Fibroblast of pulmonary artery (primary cell): ENCODE results near the gene ZNF599.
A peak's percentile ranks its signal among the peaks of the same experiment; 100 is the strongest.
"Not testable (repeated sequence)": the region's sequence is repeated elsewhere in the genome, so short reads cannot be mapped to it uniquely, and the experiment has no call there.

Experiments used
- DNase-seq: peaks from one replicate; pipeline ENCODE4 v3.0.0-alpha.2; 2010; ENCODE audit warnings: low read depth
- H3K4me3 ChIP-seq: replicated peaks from 2 replicates; pipeline ENCODE4 v1.5.1; 2011; ENCODE audit warnings: low read depth, mild to moderate bottlenecking, control low read depth, low read length, moderate library complexity
- TF ChIP-seq, protein P1 (sequence below): IDR thresholded peaks from 2 replicates; pipeline ENCODE4 v1.5.1; 2011; ENCODE audit warnings: mild to moderate bottlenecking, control low read depth, low read length, inconsistent platforms; ENCODE audit errors: missing control alignments

Gene ZNF599

DNA sequence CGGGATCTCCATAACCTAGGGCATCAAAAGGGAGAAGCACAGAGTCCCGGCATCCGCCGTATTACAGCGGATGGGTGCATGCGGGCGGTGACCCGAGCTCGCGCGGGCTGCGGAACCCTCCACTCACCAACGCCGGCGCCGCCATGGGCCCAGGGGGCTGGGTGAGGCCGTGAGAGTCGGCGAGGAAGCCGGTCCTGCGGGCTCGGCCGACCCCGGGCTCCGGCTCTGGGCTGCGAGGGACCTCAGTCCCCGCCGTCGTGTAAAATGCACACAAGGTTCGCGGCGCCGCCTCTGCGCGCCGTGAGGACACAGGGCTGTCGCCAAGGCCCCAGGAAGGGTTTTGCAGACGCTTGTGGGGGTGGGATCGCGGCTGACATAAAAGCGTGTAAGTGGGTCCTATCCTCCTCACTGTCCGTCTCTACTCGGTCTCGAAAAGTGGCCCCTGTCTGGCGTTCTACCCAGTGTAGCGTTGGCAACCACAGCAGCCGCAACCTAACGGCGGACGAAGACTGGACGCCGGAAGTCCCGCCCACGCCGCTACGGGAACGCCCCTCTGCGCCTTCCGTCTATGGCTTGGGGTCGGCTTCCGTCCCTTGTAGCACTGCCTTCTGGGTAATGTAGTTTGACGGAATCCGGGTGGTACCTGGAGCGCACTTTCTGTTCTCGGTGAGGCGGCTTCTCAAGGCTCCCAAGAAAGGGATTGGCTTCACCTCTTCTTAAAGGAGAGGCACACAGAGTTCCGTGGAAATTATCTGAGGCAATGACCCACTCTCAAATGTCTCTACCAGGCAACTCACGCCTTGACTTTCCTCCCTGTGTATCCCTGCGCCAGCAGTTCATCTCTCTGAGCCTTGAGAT is at the start of gene ZNF599:
ZNF599 (minus strand) TSS at position 519 of the 858 bp plus-strand sequence; CDS start at position 145, 374 bp downstream.
- TF ChIP-seq, protein P1, sequence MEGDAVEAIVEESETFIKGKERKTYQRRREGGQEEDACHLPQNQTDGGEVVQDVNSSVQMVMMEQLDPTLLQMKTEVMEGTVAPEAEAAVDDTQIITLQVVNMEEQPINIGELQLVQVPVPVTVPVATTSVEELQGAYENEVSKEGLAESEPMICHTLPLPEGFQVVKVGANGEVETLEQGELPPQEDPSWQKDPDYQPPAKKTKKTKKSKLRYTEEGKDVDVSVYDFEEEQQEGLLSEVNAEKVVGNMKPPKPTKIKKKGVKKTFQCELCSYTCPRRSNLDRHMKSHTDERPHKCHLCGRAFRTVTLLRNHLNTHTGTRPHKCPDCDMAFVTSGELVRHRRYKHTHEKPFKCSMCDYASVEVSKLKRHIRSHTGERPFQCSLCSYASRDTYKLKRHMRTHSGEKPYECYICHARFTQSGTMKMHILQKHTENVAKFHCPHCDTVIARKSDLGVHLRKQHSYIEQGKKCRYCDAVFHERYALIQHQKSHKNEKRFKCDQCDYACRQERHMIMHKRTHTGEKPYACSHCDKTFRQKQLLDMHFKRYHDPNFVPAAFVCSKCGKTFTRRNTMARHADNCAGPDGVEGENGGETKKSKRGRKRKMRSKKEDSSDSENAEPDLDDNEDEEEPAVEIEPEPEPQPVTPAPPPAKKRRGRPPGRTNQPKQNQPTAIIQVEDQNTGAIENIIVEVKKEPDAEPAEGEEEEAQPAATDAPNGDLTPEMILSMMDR = no peak
- H3K4me3 ChIP-seq = peak within 1 kb of the TSS; percentile 89
- peak; percentile 92 for DNase-seq

DNA sequence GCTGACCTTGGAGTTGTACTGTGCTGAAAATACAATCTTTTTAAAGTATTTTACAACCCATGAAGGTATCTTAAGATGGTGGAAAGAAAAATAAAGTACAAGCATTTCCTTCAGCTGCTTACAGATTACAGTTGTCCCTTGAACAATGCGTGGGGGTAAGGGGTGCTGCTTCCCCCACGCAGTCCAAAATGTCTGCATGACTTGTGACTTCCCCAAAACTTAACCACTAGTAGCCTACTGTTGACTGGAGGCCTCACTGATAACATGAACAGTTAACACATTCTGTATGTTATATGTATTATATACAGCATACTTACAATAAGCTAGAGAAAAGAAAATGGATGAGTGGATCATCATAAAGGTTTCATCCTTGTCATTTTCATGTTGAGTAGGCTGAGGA is 45.3 kb upstream of the ZNF599 start:
- DNase-seq = no peak

DNA sequence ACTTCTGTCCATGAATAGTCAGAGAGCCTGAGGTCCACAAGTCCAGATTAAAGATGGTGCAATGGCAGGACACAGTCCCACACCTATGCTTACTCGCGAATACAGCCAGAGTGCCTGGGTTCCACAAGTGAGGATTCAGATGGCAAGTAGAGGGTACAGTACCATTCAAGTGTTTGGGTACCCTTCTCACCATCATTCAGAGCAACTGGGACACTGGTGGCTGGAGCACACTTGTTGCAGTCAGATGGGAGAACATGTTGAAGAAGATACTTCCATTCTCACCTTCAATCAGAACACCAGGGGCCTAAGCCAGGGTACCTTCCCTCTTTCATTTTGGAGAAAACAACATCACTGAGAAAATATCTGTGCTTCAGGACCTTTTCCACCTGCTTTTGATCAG is 43.7 kb upstream of the ZNF599 start:
- no peak overlapping the region for H3K4me3 ChIP-seq
- TF ChIP-seq, protein P1 = no peak
- no peak for DNase-seq

More for the DNA sequence above, 45.3 kb upstream of the ZNF599 start:
- TF ChIP-seq, protein P1 = no peak
- H3K4me3 ChIP-seq = no peak overlapping the region

DNA sequence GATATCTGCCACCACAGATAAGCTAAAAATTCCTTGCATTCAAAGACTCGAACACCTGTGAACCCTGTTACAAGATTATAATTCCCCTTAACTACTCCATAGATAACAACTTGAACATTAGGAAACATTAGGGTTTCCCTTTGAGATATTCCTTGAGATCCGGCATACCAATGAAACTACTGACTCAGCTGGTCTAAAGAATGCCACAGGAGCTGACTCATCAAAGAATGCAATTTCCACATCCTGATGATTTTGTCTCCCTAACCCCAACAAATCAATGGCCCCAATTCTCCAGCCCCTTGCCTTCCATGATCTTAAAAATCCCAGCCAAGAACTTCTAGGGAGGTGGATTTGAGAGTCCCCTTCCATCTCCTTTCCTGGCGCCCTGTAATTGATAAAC is 35.6 kb upstream of the ZNF599 start:
- TF ChIP-seq, protein P1 = no peak
- H3K4me3 ChIP-seq = no peak overlapping the region
- DNase-seq = peak; percentile 72

DNA sequence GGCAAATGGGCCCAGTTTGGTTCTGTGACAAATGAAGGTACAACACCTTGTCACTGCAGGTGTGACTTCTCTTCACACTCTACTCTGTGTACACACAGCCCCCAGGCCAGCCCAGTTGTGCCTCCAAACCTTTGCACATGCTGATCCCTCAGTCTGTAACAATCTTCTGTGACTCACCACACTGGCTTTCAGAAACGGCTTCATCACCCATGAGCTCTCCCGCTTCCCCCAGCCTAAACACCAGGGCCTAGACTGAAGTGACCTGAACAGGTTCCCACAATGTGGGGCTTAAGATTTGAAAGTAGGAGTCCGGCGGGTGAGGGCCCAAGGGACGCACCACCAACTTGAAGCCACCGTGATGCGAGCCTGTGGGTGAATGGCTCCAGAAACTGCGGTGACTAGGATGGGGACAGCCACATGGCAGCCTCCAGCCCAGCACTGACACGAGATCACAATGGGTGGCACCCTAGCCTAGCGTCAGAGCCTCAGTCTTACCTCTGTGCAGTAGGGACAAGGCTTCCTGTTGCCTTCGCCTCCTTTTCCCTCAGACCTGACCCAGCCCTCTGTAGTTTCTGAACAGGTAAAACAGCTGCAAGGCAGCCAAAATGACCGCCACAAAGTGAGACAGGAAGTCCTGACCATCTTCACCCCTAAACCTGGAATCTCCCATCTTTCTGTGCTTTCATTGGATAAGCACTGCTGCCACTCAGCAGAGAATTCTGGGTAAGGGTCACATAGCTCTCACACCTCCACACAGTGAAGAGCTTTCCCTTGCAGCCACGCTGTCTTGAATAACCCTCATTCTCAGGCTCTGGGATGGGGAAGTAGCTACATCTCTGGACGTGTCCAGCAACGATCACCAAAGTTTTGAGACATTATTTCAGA is 34.2 kb upstream of the ZNF599 start:
- TF ChIP-seq, protein P1 = no peak
- no peak for DNase-seq

DNA sequence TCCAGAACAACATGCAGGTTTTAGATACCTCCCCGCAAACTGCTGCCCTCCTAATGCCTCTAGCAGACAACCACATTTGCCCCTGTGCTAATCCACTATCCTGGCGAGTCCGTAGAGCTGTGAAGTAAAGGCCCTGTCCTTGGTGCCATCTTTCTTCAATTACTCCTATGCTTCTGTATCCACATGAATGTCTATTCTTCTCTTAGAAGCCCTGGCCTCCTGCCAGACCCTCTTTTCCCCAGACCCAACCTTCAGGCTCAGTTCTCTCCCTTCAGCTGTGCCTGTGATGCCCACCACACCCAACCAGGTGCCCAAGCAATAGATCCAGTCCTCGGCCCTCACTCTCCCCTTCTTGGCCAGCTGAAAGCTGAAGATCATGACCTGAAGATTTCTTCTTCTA is 31.1 kb upstream of the ZNF599 start:
- H3K4me3 ChIP-seq = no peak overlapping the region
- DNase-seq = no peak
- TF ChIP-seq, protein P1 = no peak

More for the DNA sequence above, 34.2 kb upstream of the ZNF599 start:
- no peak overlapping the region for H3K4me3 ChIP-seq

DNA sequence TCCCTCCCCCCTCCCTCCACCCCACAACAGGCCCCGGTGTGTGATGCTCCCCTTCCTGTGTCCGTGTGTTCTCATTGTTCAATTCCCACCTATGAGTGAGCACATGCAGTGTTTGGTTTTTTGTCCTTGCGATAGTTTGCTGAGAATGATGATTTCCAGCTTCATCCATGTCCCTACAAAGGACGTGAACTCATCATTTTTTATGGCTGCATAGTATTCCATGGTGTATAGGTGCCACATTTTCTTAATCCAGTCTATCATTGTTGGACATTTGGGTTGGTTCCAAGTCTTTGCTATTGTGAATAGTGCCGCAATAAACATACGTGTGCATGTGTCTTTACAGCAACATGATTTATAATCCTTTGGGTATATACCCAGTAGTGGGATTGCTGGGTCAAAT is 23.9 kb upstream of the ZNF599 start:
- DNase-seq = not testable (repeated sequence)

More for the DNA sequence above, 23.9 kb upstream of the ZNF599 start:
- not testable (repeated sequence) for H3K4me3 ChIP-seq
